B cell (primary cell): ENCODE data around the gene SLC20A1. TPM values are rescaled to one million over a fixed set of nuclear protein-coding genes. Genes with fewer than 3 reads are reported as not detected.

Source experiments
- ATAC-seq: fragments of 200-7000 bp; cut with Tn5 transposase; one replicate; pipeline ENCODE4 v1.10.0; 2021; ENCODE audit warnings: low read depth, mild to moderate bottlenecking, moderate number of reproducible peaks, moderate library complexity
- CTCF ChIA-PET: fragments of 350-600 bp; sonication (Branson Sonifier 250); formaldehyde crosslinking; loops from one replicate; lab custom pipeline; 2021; ENCODE audit warnings: antibody characterized with exemption, inconsistent platforms; lab: Charles Lee
- POLR2A ChIA-PET: fragments of 350-600 bp; sonication (Branson Sonifier 250); formaldehyde crosslinking; loops from one replicate; lab custom pipeline; 2021; ENCODE audit warnings: antibody characterized with exemption; lab: Charles Lee
- DNase-seq: peaks from one replicate; pipeline ENCODE4 v3.0.0; 2013
- H2AFZ ChIP-seq: 2 replicates; pipeline ENCODE4 v1.6.1; 2012; ENCODE audit warnings: mild to moderate bottlenecking, low read depth, low read length; ENCODE audit not compliant: insufficient read depth, poor library complexity, severe bottlenecking
- H3K27ac ChIP-seq, 2 donors: 1 replicate in 1 of 2; 2 replicates in 1 of 2; pipeline ENCODE4 v1.5.1; 2012 to 2013; ENCODE audit warnings: low read length in 2 of 2, mild to moderate bottlenecking in 2 of 2, moderate library complexity in 1 of 2
- H3K27me3 ChIP-seq, 4 experiments: fragments of 200-600 bp in 1 of 4; sonication (generic) in 1 of 4; replicated peaks in 1 of 4; 1 replicate in 2 of 4; 2 replicates in 2 of 4; pipeline versions ENCODE4 v1.6.1 to v1.7.0; 2013 to 2016; ENCODE audit warnings: low read length in 3 of 4, mild to moderate bottlenecking in 2 of 4, mixed read lengths in 1 of 4, moderate library complexity in 1 of 4; ENCODE audit not compliant: insufficient read depth in 4 of 4, control insufficient read depth in 3 of 4; ENCODE audit errors: control extremely low read depth in 1 of 4
- H3K36me3 ChIP-seq, 2 experiments: replicated peaks in 1 of 2; 1 replicate in 1 of 2; 2 replicates in 1 of 2; pipeline versions ENCODE4 v1.6.1 to v1.7.1; 2013; ENCODE audit warnings: low read length in 1 of 2; ENCODE audit not compliant: insufficient read depth in 2 of 2, control insufficient read depth in 1 of 2; ENCODE audit errors: control extremely low read depth in 1 of 2, extremely low read depth in 1 of 2
- H3K4me1 ChIP-seq, 2 donors: fragments of 200-600 bp in 1 of 2; sonication (generic) in 1 of 2; 1 replicate in 1 of 2; 2 replicates in 1 of 2; pipeline versions ENCODE4 v1.5.1 to v1.6.1; 2013 to 2017; ENCODE audit warnings: low read length in 2 of 2; ENCODE audit not compliant: control insufficient read depth in 2 of 2, insufficient read depth in 2 of 2
- H3K4me2 ChIP-seq: replicated peaks from 2 replicates; pipeline ENCODE3; 2012; ENCODE audit warnings: mild to moderate bottlenecking, low read depth, low read length; ENCODE audit not compliant: poor library complexity, severe bottlenecking
- H3K4me3 ChIP-seq, 5 experiments: fragments of 200-600 bp in 1 of 5; sonication (generic) in 1 of 5; 1 replicate in 3 of 5; 2 replicates in 2 of 5; pipeline versions ENCODE4 v1.5.1 to v1.7.0; 2011 to 2016; ENCODE audit warnings: low read length in 4 of 5, mild to moderate bottlenecking in 4 of 5, low read depth in 2 of 5, control low read depth in 1 of 5, moderate library complexity in 1 of 5; ENCODE audit not compliant: insufficient read depth in 1 of 5; ENCODE audit errors: control extremely low read depth in 1 of 5, extremely low read depth in 1 of 5
- H3K79me2 ChIP-seq: fragments of 200-600 bp; sonication (generic); one replicate; pipeline ENCODE4 v1.6.0; 2016; ENCODE audit warnings: low read length; ENCODE audit not compliant: control insufficient read depth, insufficient read depth
- H3K9ac ChIP-seq: fragments of 200-600 bp; sonication (generic); 2 replicates; pipeline ENCODE4 v1.6.1; 2017; ENCODE audit warnings: mild to moderate bottlenecking, low read length, moderate library complexity
- H3K9me3 ChIP-seq, 3 donors: one replicate each; pipeline versions ENCODE4 v1.6.1 to v1.7.1; 2013; ENCODE audit warnings: low read length in 2 of 3; ENCODE audit not compliant: control insufficient read depth in 2 of 3, insufficient read depth in 1 of 3; ENCODE audit errors: control extremely low read depth in 1 of 3
- H4K20me1 ChIP-seq: 2 replicates; pipeline ENCODE4 v1.6.0; 2012; ENCODE audit warnings: mild to moderate bottlenecking, low read length; ENCODE audit not compliant: insufficient read depth, control insufficient read depth, poor library complexity, severe bottlenecking
- H3K27ac Mint-ChIP-seq: one replicate; pipeline ENCODE4 v1.8.0; 2021; ENCODE audit warnings: mixed read lengths
- H3K27me3 Mint-ChIP-seq: one replicate; pipeline ENCODE4 v1.8.0; 2021; ENCODE audit warnings: mixed read lengths
- H3K4me1 Mint-ChIP-seq: one replicate; pipeline ENCODE4 v1.8.0; 2021; ENCODE audit warnings: mixed read lengths
- H3K4me3 Mint-ChIP-seq: one replicate; pipeline ENCODE4 v1.8.0; 2021; ENCODE audit warnings: mixed read lengths
- H3K9me3 Mint-ChIP-seq: one replicate; pipeline ENCODE4 v1.8.0; 2022; ENCODE audit warnings: mixed read lengths; ENCODE audit not compliant: insufficient read depth
- EZH2 ChIP-seq: IDR thresholded peaks from 2 replicates; pipeline ENCODE4 v1.6.1; 2012; ENCODE audit warnings: borderline replicate concordance, low read depth, mild to moderate bottlenecking, moderate library complexity, low read length; ENCODE audit not compliant: insufficient read depth, poor library complexity, severe bottlenecking
- WGBS: methylation state at CpG from one replicate; pipeline ENCODE4 v1.1.5; 2013; ENCODE audit warnings: missing lambda C conversion rate; ENCODE audit not compliant: insufficient coverage; 5-methylcytosine and 5-hydroxymethylcytosine counted together
- intact Hi-C: fragments of 100-400 bp; cut with micrococcal nuclease; formaldehyde crosslinking; loops from one replicate; pipeline ENCODE4 v1.10.0; 2022
- polyA plus RNA-seq: library from polyadenylated mRNA; depleted of rRNA; stranded (reverse); fragments of >200 nt; gene quantifications from 2 replicates; pipeline ENCODE4 v1.2.3, GENCODE V29; 2012
- total RNA-seq, 2 donors: library from RNA; stranded (reverse); fragments of 120-200 nt in 1 of 2; gene quantifications; 1 replicate in 1 of 2; 2 replicates in 1 of 2; pipeline versions ENCODE4 v1.2.3 to v1.2.4, GENCODE V29; 2013 to 2022
- TF ChIP-seq, protein P1 (sequence below): fragments of 200-600 bp; IDR thresholded peaks from one replicate; pipeline ENCODE4 v1.8.0; 2022; ENCODE audit warnings: antibody characterized with exemption, mild to moderate bottlenecking

The SLC20A1 gene
- total and polyA plus RNA-seq, 2 donors (not counting 1 experiment from before 2014, with no cell fraction given) = 16.1 to 54.9 TPM

DNA sequence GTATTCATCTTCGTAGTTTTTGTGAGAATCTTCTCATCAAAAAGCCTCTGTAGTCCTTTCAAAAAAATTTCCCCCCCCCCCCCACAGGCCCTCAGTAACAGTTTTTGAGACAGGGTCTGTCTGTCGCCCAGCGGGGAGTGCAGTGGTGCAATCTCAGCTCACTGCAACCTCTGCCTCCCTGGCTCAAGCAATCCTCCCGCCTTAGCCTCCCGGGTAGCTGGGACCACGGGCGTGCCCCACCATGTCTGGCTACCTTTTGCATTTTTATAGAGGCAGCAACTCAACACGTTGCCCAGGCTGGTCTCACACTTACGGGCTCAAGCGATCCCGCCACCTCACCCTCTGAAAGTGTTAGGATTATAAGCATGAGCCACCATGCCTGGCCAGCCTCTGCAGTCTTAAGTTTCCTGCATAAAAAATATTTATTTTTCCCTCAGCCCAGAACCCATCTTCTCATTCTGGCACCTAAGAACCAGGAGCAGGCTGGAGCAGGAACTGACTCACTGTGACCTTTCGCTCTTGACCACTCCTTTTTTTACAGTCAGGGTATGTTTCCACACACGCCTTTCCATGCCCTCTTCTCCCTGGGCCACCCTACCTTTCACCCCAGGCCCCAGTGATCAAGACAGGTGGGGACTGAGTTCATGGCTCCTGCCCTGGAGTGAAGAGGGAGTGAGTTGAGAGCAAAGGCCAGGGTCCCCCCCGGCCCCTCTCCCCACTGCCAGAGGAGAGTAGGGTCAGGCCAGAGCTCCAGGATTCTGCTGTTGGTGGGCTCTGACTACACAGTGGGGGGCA lies 42.5 kb downstream of the SLC20A1 start:
- no peak overlapping the region for H3K4me3 Mint-ChIP-seq

More for the DNA sequence above, 42.5 kb downstream of the SLC20A1 start:
- intact Hi-C loops = no loop called here
- H3K9me3 Mint-ChIP-seq = no peaks in the 10 kb centered on the region
- Histone ChIP-seq H3K9me3 (no peaks in the 10 kb centered on the region), H3K27me3 (no peaks in the 10 kb centered on the region), H3K4me2 (no peak overlapping the region), H3K9ac (no peak overlapping the region), H2AFZ (no peak overlapping the region), H3K4me3 (no peak overlapping the region), H3K4me1 (peaks cover 5 to 40% of the 10 kb centered on the region in 2 donors), H3K27ac (no peak overlapping the region), H3K36me3 (no peaks in the 10 kb centered on the region), H4K20me1 (no peaks in the 10 kb centered on the region), H3K79me2 (no peaks in the 10 kb centered on the region)
- DNase-seq = no peak
- H3K27ac Mint-ChIP-seq = no peak overlapping the region
- 93% methylated on average over 13 of the region's 14 CpGs for WGBS
- ChIA-PET POLR2A (no interaction called here), CTCF (interaction anchor here (5.4 to 7.6 kb wide), 3 partner anchors 38 to 62 kb away, joined by 22 to 114 read pairs (median 25); no protein-coding TSS in a partner anchor)
- H3K27me3 Mint-ChIP-seq = no peaks in the 10 kb centered on the region
- H3K4me1 Mint-ChIP-seq = peaks cover 28% of the 10 kb centered on the region
- ATAC-seq = no peak
- TF ChIP-seq, protein P1, sequence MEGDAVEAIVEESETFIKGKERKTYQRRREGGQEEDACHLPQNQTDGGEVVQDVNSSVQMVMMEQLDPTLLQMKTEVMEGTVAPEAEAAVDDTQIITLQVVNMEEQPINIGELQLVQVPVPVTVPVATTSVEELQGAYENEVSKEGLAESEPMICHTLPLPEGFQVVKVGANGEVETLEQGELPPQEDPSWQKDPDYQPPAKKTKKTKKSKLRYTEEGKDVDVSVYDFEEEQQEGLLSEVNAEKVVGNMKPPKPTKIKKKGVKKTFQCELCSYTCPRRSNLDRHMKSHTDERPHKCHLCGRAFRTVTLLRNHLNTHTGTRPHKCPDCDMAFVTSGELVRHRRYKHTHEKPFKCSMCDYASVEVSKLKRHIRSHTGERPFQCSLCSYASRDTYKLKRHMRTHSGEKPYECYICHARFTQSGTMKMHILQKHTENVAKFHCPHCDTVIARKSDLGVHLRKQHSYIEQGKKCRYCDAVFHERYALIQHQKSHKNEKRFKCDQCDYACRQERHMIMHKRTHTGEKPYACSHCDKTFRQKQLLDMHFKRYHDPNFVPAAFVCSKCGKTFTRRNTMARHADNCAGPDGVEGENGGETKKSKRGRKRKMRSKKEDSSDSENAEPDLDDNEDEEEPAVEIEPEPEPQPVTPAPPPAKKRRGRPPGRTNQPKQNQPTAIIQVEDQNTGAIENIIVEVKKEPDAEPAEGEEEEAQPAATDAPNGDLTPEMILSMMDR = no peak
- TF ChIP-seq EZH2 = no peak
